ENCODE measurements around the gene LYSET. TPM values are rescaled to one million over a fixed set of nuclear protein-coding genes. Genes with fewer than 3 reads are reported as not detected.

The LYSET gene
- total and polyA plus RNA-seq, 2 donors (not counting 1 experiment from before 2014, with no cell fraction given) = 11.1 to 18.8 TPM

- ChIA-PET POLR2A (no interaction called here), CTCF (interaction anchor here (1.3 to 2.0 kb wide), 2 partner anchors 21 to 73 kb away, joined by 4 to 8 read pairs; partner anchors contain the start of genes GON7 and UBR7)
- TF ChIP-seq CTCF (IDR thresholded peaks at IDR 0.05) (no peak), EZH2 (IDR thresholded peaks at IDR 0.05; ENCODE audit: borderline replicate concordance, insufficient read depth, low read depth, low read length, poor library complexity, severe bottlenecking) (no peak)
- Histone ChIP-seq H3K4me2 (replicated peaks; ENCODE audit: low read depth, low read length, poor library complexity, severe bottlenecking) (no peak overlapping the region), H3K79me2 (ENCODE audit: control insufficient read depth, insufficient read depth, low read length) (peaks cover 36% of the 10 kb centered on the region), H2AFZ (ENCODE audit: insufficient read depth, low read depth, low read length, poor library complexity, severe bottlenecking) (no peak overlapping the region), H3K36me3 (replicated peaks in 1 of 2; ENCODE audit: control extremely low read depth in 1 of 2, control insufficient read depth in 1 of 2, extremely low read depth in 1 of 2, insufficient read depth in 2 of 2, low read length in 1 of 2) (peaks cover 0 to 20% of the 10 kb centered on the region in 2 experiments), H3K9ac (ENCODE audit: low read length) (no peak overlapping the region), H3K27me3 (replicated peaks in 1 of 4; ENCODE audit: control extremely low read depth in 1 of 4, control insufficient read depth in 3 of 4, insufficient read depth in 4 of 4, low read length in 3 of 4) (no peaks in the 10 kb centered on the region), H3K4me3 (ENCODE audit: control extremely low read depth in 1 of 5, extremely low read depth in 1 of 5, insufficient read depth in 1 of 5, low read depth in 2 of 5, low read length in 4 of 5) (no peak overlapping the region), H3K27ac (ENCODE audit: low read length in 2 of 2) (peak overlapping the region in 1 of 2 donors; percentile 94), H3K9me3 (ENCODE audit: control extremely low read depth in 1 of 3, control insufficient read depth in 2 of 3, insufficient read depth in 1 of 3, low read length in 2 of 3) (no peaks in the 10 kb centered on the region), H4K20me1 (ENCODE audit: control insufficient read depth, insufficient read depth, low read length, poor library complexity, severe bottlenecking) (peaks cover 14% of the 10 kb centered on the region), H3K4me1 (ENCODE audit: control insufficient read depth in 2 of 2, insufficient read depth in 2 of 2, low read length in 2 of 2) (peaks cover 16 to 26% of the 10 kb centered on the region in 2 donors)
- Mint-ChIP-seq H3K27ac (no peak overlapping the region), H3K4me3 (no peak overlapping the region), H3K4me1 (peaks cover 30% of the 10 kb centered on the region), H3K9me3 (ENCODE audit: insufficient read depth) (no peaks in the 10 kb centered on the region), H3K27me3 (no peaks in the 10 kb centered on the region)
- no peak for DNase-seq
- intact Hi-C loops (cut with micrococcal nuclease) = loop anchor here (10.0 kb wide), 2 partner anchors 392 to 988 kb away; partner anchors contain the start of genes GOLGA5 and PPP4R4
- no peak for ATAC-seq (ENCODE audit: low read depth)
- no CpG with 5 or more reads among the region's 3 CpGs for WGBS (ENCODE audit: insufficient coverage)
Observed at GRCh38 chr14:93186956-93187355, 1.8 kb downstream of the LYSET start.

GRCh38 chr14:93195316-93195999 is 10.3 kb downstream of the LYSET start:
- Histone ChIP-seq H3K27ac (ENCODE audit: low read length in 2 of 2) (no peak overlapping the region), H3K4me1 (ENCODE audit: control insufficient read depth in 2 of 2, insufficient read depth in 2 of 2, low read length in 2 of 2) (no peaks in the 10 kb centered on the region), H3K4me2 (replicated peaks; ENCODE audit: low read depth, low read length, poor library complexity, severe bottlenecking) (no peak overlapping the region), H3K79me2 (ENCODE audit: control insufficient read depth, insufficient read depth, low read length) (peaks cover 37% of the 10 kb centered on the region), H4K20me1 (ENCODE audit: control insufficient read depth, insufficient read depth, low read length, poor library complexity, severe bottlenecking) (no peaks in the 10 kb centered on the region), H3K36me3 (replicated peaks in 1 of 2; ENCODE audit: control extremely low read depth in 1 of 2, control insufficient read depth in 1 of 2, extremely low read depth in 1 of 2, insufficient read depth in 2 of 2, low read length in 1 of 2) (no peaks in the 10 kb centered on the region), H3K4me3 (ENCODE audit: control extremely low read depth in 1 of 5, extremely low read depth in 1 of 5, insufficient read depth in 1 of 5, low read depth in 2 of 5, low read length in 4 of 5) (no peak overlapping the region), H3K9ac (ENCODE audit: low read length) (no peak overlapping the region), H2AFZ (ENCODE audit: insufficient read depth, low read depth, low read length, poor library complexity, severe bottlenecking) (no peak overlapping the region), H3K9me3 (ENCODE audit: control extremely low read depth in 1 of 3, control insufficient read depth in 2 of 3, insufficient read depth in 1 of 3, low read length in 2 of 3) (no peaks in the 10 kb centered on the region), H3K27me3 (replicated peaks in 1 of 4; ENCODE audit: control extremely low read depth in 1 of 4, control insufficient read depth in 3 of 4, insufficient read depth in 4 of 4, low read length in 3 of 4) (no peaks in the 10 kb centered on the region)
- POLR2A ChIA-PET = no interaction called here
- intact Hi-C loops (cut with micrococcal nuclease) = no loop called here
- Mint-ChIP-seq H3K4me1 (no peaks in the 10 kb centered on the region), H3K9me3 (ENCODE audit: insufficient read depth) (no peaks in the 10 kb centered on the region), H3K27me3 (no peaks in the 10 kb centered on the region), H3K27ac (no peak overlapping the region), H3K4me3 (no peak overlapping the region)
- DNase-seq (no peak), ATAC-seq (ENCODE audit: low read depth) (no peak)
- 100% methylated on average over 1 of the region's 1 CpG for WGBS (ENCODE audit: insufficient coverage)
- CTCF ChIA-PET = no interaction called here
- TF ChIP-seq EZH2 (IDR thresholded peaks at IDR 0.05; ENCODE audit: borderline replicate concordance, insufficient read depth, low read depth, low read length, poor library complexity, severe bottlenecking) = no peak
- TF ChIP-seq CTCF (IDR thresholded peaks at IDR 0.05) = no peak

All from B cell (primary cell).